H9 (cell line): ENCODE results near the gene RNU7-1. TPM values are rescaled to one million over a fixed set of nuclear protein-coding genes. Genes with fewer than 3 reads are reported as not detected.

ENCODE experiments used
- DNase-seq: peaks from one replicate; pipeline ENCODE4 v3.0.0-alpha.2; 2017
- H2AFZ ChIP-seq: one replicate; pipeline ENCODE4 v1.6.1; 2013; ENCODE audit warnings: mild to moderate bottlenecking, low read length, control low read depth, moderate library complexity
- H2AK5ac ChIP-seq: 2 replicates; pipeline ENCODE4 v1.6.1; 2013; ENCODE audit warnings: low read length, control low read depth, mixed read lengths; ENCODE audit not compliant: insufficient read length
- H2BK120ac ChIP-seq: one replicate; pipeline ENCODE4 v1.6.1; 2013; ENCODE audit warnings: low read depth, mild to moderate bottlenecking, low read length, control low read depth, inconsistent platforms; ENCODE audit not compliant: poor library complexity, severe bottlenecking
- H2BK12ac ChIP-seq: 2 replicates; pipeline ENCODE4 v1.6.1; 2013; ENCODE audit warnings: low read length, control low read depth, mixed read lengths, low read depth; ENCODE audit not compliant: insufficient read length
- H2BK15ac ChIP-seq: 2 replicates; pipeline ENCODE4 v1.6.1; 2013; ENCODE audit warnings: low read depth, low read length, control low read depth
- H2BK20ac ChIP-seq: one replicate; pipeline ENCODE4 v1.6.1; 2013; ENCODE audit warnings: low read depth, mild to moderate bottlenecking, low read length, control low read depth, inconsistent platforms; ENCODE audit not compliant: poor library complexity, severe bottlenecking
- H2BK5ac ChIP-seq: 2 replicates; pipeline ENCODE4 v1.6.1; 2013; ENCODE audit warnings: low read length, control low read depth, mixed read lengths; ENCODE audit not compliant: insufficient read length
- H3K14ac ChIP-seq: 2 replicates; pipeline ENCODE4 v1.6.1; 2013; ENCODE audit warnings: low read length, control low read depth; ENCODE audit not compliant: insufficient read depth
- H3K18ac ChIP-seq: 2 replicates; pipeline ENCODE4 v1.6.1; 2013; ENCODE audit warnings: low read depth, mild to moderate bottlenecking, mixed read lengths, low read length, control low read depth; ENCODE audit not compliant: insufficient read length
- H3K23ac ChIP-seq: 2 replicates; pipeline ENCODE4 v1.6.1; 2013; ENCODE audit warnings: low read length, control low read depth, mixed read lengths, low read depth; ENCODE audit not compliant: insufficient read length
- H3K23me2 ChIP-seq: 2 replicates; pipeline ENCODE4 v1.6.1; 2013; ENCODE audit warnings: low read depth, mild to moderate bottlenecking, mixed read lengths, low read length, control low read depth; ENCODE audit not compliant: insufficient read length, poor library complexity, severe bottlenecking
- H3K27ac ChIP-seq: 2 replicates; pipeline ENCODE4 v1.5.1; 2013; ENCODE audit warnings: low read length, control low read depth, mixed read lengths, low read depth; ENCODE audit not compliant: insufficient read length
- H3K27me3 ChIP-seq: 2 replicates; pipeline ENCODE4 v1.6.1; 2013; ENCODE audit warnings: low read length, control low read depth, inconsistent platforms; ENCODE audit not compliant: insufficient read depth
- H3K4ac ChIP-seq: 2 replicates; pipeline ENCODE4 v1.6.1; 2013; ENCODE audit warnings: low read depth, mild to moderate bottlenecking, control low read depth, inconsistent platforms, low read length, moderate library complexity
- H3K4me1 ChIP-seq: 2 replicates; pipeline ENCODE4 v1.6.1; 2013; ENCODE audit warnings: low read length, control low read depth, inconsistent platforms; ENCODE audit not compliant: insufficient read depth
- H3K4me2 ChIP-seq: 2 replicates; pipeline ENCODE4 v1.6.1; 2013; ENCODE audit warnings: low read length, control low read depth, mixed read lengths; ENCODE audit not compliant: insufficient read length, insufficient read depth
- H3K56ac ChIP-seq: 2 replicates; pipeline ENCODE4 v1.6.1; 2013; ENCODE audit warnings: low read depth, mild to moderate bottlenecking, mixed read lengths, low read length, control low read depth; ENCODE audit not compliant: insufficient read length
- H3K79me1 ChIP-seq: 2 replicates; pipeline ENCODE4 v1.6.1; 2013; ENCODE audit warnings: low read depth, mild to moderate bottlenecking, moderate library complexity, low read length, control low read depth, inconsistent platforms; ENCODE audit not compliant: insufficient read depth, poor library complexity, severe bottlenecking
- H3K79me2 ChIP-seq: 2 replicates; pipeline ENCODE4 v1.6.1; 2013; ENCODE audit warnings: low read length, control low read depth, inconsistent platforms; ENCODE audit not compliant: insufficient read depth
- H3K9ac ChIP-seq: 2 replicates; pipeline ENCODE4 v1.6.1; 2013; ENCODE audit warnings: low read length, control low read depth, mixed read lengths; ENCODE audit not compliant: insufficient read length; ENCODE audit errors: extremely low read depth
- H3K9me3 ChIP-seq: one replicate; pipeline ENCODE4 v1.6.1; 2013; ENCODE audit warnings: low read depth, low read length, inconsistent platforms; ENCODE audit not compliant: control insufficient read depth
- H3T11ph ChIP-seq: one replicate; pipeline ENCODE4 v1.6.1; 2013; ENCODE audit warnings: mild to moderate bottlenecking, low read length, control low read depth, inconsistent platforms
- H4K20me1 ChIP-seq: one replicate; pipeline ENCODE4 v1.6.1; 2013; ENCODE audit not compliant: control insufficient read depth, insufficient read length, insufficient read depth
- H4K5ac ChIP-seq: 2 replicates; pipeline ENCODE4 v1.6.1; 2013; ENCODE audit warnings: low read depth, mild to moderate bottlenecking, mixed read lengths, low read length, control low read depth; ENCODE audit not compliant: insufficient read length
- H4K8ac ChIP-seq: replicated peaks from 2 replicates; pipeline ENCODE4 v1.6.1; 2013; ENCODE audit warnings: low read length, control low read depth, mixed read lengths, low read depth; ENCODE audit not compliant: insufficient read length
- H4K91ac ChIP-seq: 2 replicates; pipeline ENCODE4 v1.6.1; 2013; ENCODE audit warnings: low read depth, mild to moderate bottlenecking, moderate library complexity, mixed read lengths, low read length, control low read depth; ENCODE audit not compliant: insufficient read length
- H3K27ac Mint-ChIP-seq, 3 experiments: 2 replicates in 2 of 3; 3 replicates in 1 of 3; pipeline ENCODE4 v1.8.0; 2020 to 2021; ENCODE audit warnings: mixed read lengths in 3 of 3, mild to moderate bottlenecking in 1 of 3, moderate library complexity in 1 of 3
- H3K27me3 Mint-ChIP-seq: 2 replicates; pipeline ENCODE4 v1.8.0; 2021; ENCODE audit warnings: low read depth, mild to moderate bottlenecking, moderate library complexity, mixed read lengths
- H3K36me3 Mint-ChIP-seq, 3 experiments: 2 replicates in 2 of 3; 3 replicates in 1 of 3; pipeline ENCODE4 v1.8.0; 2020 to 2021; ENCODE audit warnings: low read depth in 3 of 3, mixed read lengths in 3 of 3; ENCODE audit not compliant: insufficient read depth in 1 of 3
- H3K4me1 Mint-ChIP-seq, 2 experiments: 2 replicates each; pipeline ENCODE4 v1.8.0; 2020; ENCODE audit warnings: mixed read lengths in 2 of 2
- H3K4me3 Mint-ChIP-seq, 2 experiments: 2 replicates in 1 of 2; 3 replicates in 1 of 2; pipeline ENCODE4 v1.8.0; 2020 to 2021; ENCODE audit warnings: mild to moderate bottlenecking in 2 of 2, mixed read lengths in 2 of 2, moderate library complexity in 1 of 2
- H3K9me3 Mint-ChIP-seq, 2 experiments: 2 replicates in 1 of 2; 3 replicates in 1 of 2; pipeline ENCODE4 v1.8.0; 2020; ENCODE audit warnings: mild to moderate bottlenecking in 2 of 2, mixed read lengths in 2 of 2, moderate library complexity in 1 of 2
- WGBS: extraction: QIAGEN DNeasy Blood & Tissue Kit; methylation state at CpG from one replicate; pipeline ENCODE4 v1.1.7; 2013; ENCODE audit warnings: missing lambda C conversion rate, low lambda C conversion rate, mixed read lengths; ENCODE audit not compliant: insufficient read length; ENCODE audit errors: extremely low coverage; 5-methylcytosine and 5-hydroxymethylcytosine counted together
- total RNA-seq: library from RNA; stranded (reverse); gene quantifications from 2 replicates; pipeline ENCODE4 v1.2.1, GENCODE V29; 2021
- TF ChIP-seq, protein P1 (sequence below): fragments of 200-600 bp; sonication (generic); conservative IDR thresholded peaks from 3 replicates; pipeline ENCODE4 v1.8.0; 2021; ENCODE audit warnings: antibody characterized with exemption, mild to moderate bottlenecking

The RNU7-1 gene
- total RNA-seq, 1 experiment from 2014 or later = not detected

GRCh38 chr12:6945613-6946012 is 2.0 kb downstream of the RNU7-1 start:
- Histone ChIP-seq H3K9ac (no peak overlapping the region), H3K9me3 (no peaks in the 10 kb centered on the region), H2AFZ (no peak overlapping the region)

More at GRCh38 chr12:6945613-6946012, 2.0 kb downstream of the RNU7-1 start:
- Histone ChIP-seq H3K14ac (no peak overlapping the region), H4K8ac (no peak overlapping the region), H2BK120ac (no peak overlapping the region), H2BK15ac (no peak overlapping the region), H3T11ph (no peak overlapping the region), H3K79me2 (no peaks in the 10 kb centered on the region), H3K23ac (no peak overlapping the region), H3K79me1 (no peaks in the 10 kb centered on the region), H4K5ac (no peak overlapping the region), H2BK20ac (no peak overlapping the region), H4K91ac (no peak overlapping the region), H2BK12ac (no peak overlapping the region), H3K56ac (no peak overlapping the region), H3K4ac (no peak overlapping the region), H2AK5ac (no peak overlapping the region), H3K27me3 (no peaks in the 10 kb centered on the region), H2BK5ac (no peak overlapping the region), H3K27ac (no peak overlapping the region), H4K20me1 (peaks cover 2% of the 10 kb centered on the region), H3K18ac (no peak overlapping the region), H3K4me1 (0 out of 2 replicates have a peak, but pooled peaks cover 4% of the 10 kb centered on the region), H3K23me2 (peaks cover 16% of the 10 kb centered on the region), H3K4me2 (peak overlapping the region; percentile 96)
- peak overlapping the region; percentile 93 to 94 for H3K4me3 Mint-ChIP-seq
- no CpG with 5 or more reads among the region's 11 CpGs for WGBS
- H3K27ac Mint-ChIP-seq = peak overlapping the region; percentile 77 to 100 (median 85); a peak in 5 of 7 replicates
- peaks cover 2% of the 10 kb centered on the region; the same call in 1 of the 2 replicates for H3K27me3 Mint-ChIP-seq
- DNase-seq = no peak
- peaks cover 7 to 25% (median 14%) of the 10 kb centered on the region in 3 experiments for H3K36me3 Mint-ChIP-seq
- no peaks in the 10 kb centered on the region; a peak in 1 of 5 replicates for H3K9me3 Mint-ChIP-seq
- peaks cover 37 to 39% of the 10 kb centered on the region in 2 experiments for H3K4me1 Mint-ChIP-seq
- TF ChIP-seq, protein P1, sequence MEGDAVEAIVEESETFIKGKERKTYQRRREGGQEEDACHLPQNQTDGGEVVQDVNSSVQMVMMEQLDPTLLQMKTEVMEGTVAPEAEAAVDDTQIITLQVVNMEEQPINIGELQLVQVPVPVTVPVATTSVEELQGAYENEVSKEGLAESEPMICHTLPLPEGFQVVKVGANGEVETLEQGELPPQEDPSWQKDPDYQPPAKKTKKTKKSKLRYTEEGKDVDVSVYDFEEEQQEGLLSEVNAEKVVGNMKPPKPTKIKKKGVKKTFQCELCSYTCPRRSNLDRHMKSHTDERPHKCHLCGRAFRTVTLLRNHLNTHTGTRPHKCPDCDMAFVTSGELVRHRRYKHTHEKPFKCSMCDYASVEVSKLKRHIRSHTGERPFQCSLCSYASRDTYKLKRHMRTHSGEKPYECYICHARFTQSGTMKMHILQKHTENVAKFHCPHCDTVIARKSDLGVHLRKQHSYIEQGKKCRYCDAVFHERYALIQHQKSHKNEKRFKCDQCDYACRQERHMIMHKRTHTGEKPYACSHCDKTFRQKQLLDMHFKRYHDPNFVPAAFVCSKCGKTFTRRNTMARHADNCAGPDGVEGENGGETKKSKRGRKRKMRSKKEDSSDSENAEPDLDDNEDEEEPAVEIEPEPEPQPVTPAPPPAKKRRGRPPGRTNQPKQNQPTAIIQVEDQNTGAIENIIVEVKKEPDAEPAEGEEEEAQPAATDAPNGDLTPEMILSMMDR = no peak
